ENCODE data around the gene ADAT1. TPM values are rescaled to one million over a fixed set of nuclear protein-coding genes. Genes with fewer than 3 reads are reported as not detected.

The ADAT1 gene
- total and polyA plus RNA-seq, 5 donors from 2014 or later = 40.1 to 98.7 (median 55.7) TPM

- Histone ChIP-seq H3K4me1 (ENCODE audit: control insufficient read depth, insufficient read depth, low read length, poor library complexity, severe bottlenecking) (peaks cover 16% of the 10 kb centered on the region), H3K4me3 (ENCODE audit: low read depth, low read length) (peak overlapping the region; percentile 72), H3K27me3 (ENCODE audit: control insufficient read depth, insufficient read depth, low read length) (peaks cover 11% of the 10 kb centered on the region), H3K27ac (ENCODE audit: insufficient read depth, low read length, poor library complexity, severe bottlenecking) (peak overlapping the region; percentile 84), H3K9me3 (ENCODE audit: control insufficient read depth in 2 of 2, low read length in 2 of 2) (no peaks in the 10 kb centered on the region), H3K36me3 (ENCODE audit: control insufficient read depth, insufficient read depth, low read length) (no peaks in the 10 kb centered on the region)
- Mint-ChIP-seq H3K4me3 (peak overlapping the region; percentile 79 to 89 (median 85)), H3K36me3 (no peaks in the 10 kb centered on the region), H3K9me3 (no peaks in the 10 kb centered on the region), H3K4me1 (peaks cover 2 to 14% (median 8%) of the 10 kb centered on the region in 4 donors), H3K27ac (peak overlapping the region; percentile 72 to 85 (median 83)), H3K27me3 (peaks cover 24% of the 10 kb centered on the region)
- no peak for DNase-seq
- ATAC-seq (ENCODE audit: low read depth in 2 of 2) = no peak
Observed at GRCh38 chr16:75556431-75556950, 66.6 kb downstream of the ADAT1 start.

GRCh38 chr16:75555707-75556430 is 67.2 kb downstream of the ADAT1 start, which contains the start of gene TMEM231:
TMEM231 (minus strand) TSS chr16:75556252; CDS start chr16:75556209, 43 bp downstream.
- H3K4me3 Mint-ChIP-seq = peak within 1 kb of the TSS; percentile 79 to 89 (median 85)
- Histone ChIP-seq H3K4me3 (ENCODE audit: low read depth, low read length) (peak within 1 kb of the TSS; percentile 72), H3K4me1 (ENCODE audit: control insufficient read depth, insufficient read depth, low read length, poor library complexity, severe bottlenecking) (peaks cover 16% of the 10 kb centered on the region), H3K27ac (ENCODE audit: insufficient read depth, low read length, poor library complexity, severe bottlenecking) (peak within 1 kb of the TSS; percentile 84), H3K9me3 (ENCODE audit: control insufficient read depth in 2 of 2, low read length in 2 of 2) (no peaks in the 10 kb centered on the region), H3K27me3 (ENCODE audit: control insufficient read depth, insufficient read depth, low read length) (peaks cover 9% of the 10 kb centered on the region), H3K36me3 (ENCODE audit: control insufficient read depth, insufficient read depth, low read length) (no peaks in the 10 kb centered on the region)
- peaks cover 2 to 14% (median 8%) of the 10 kb centered on the region in 4 donors for H3K4me1 Mint-ChIP-seq
- DNase-seq (peak; percentile 94 to 97 (median 95)), ATAC-seq (ENCODE audit: low read depth in 2 of 2) (peak; percentile 98)
- H3K9me3 Mint-ChIP-seq = no peaks in the 10 kb centered on the region
- no peaks in the 10 kb centered on the region for H3K36me3 Mint-ChIP-seq
- H3K27me3 Mint-ChIP-seq = peaks cover 18% of the 10 kb centered on the region
- peak within 1 kb of the TSS; percentile 72 to 85 (median 83) for H3K27ac Mint-ChIP-seq

GRCh38 chr16:75555213-75555706 is 67.8 kb downstream of the ADAT1 start:
- Histone ChIP-seq H3K36me3 (ENCODE audit: control insufficient read depth, insufficient read depth, low read length) (no peaks in the 10 kb centered on the region), H3K27ac (ENCODE audit: insufficient read depth, low read length, poor library complexity, severe bottlenecking) (peak overlapping the region; percentile 84), H3K4me3 (ENCODE audit: low read depth, low read length) (peak overlapping the region; percentile 41), H3K4me1 (ENCODE audit: control insufficient read depth, insufficient read depth, low read length, poor library complexity, severe bottlenecking) (peaks cover 16% of the 10 kb centered on the region), H3K9me3 (ENCODE audit: control insufficient read depth in 2 of 2, low read length in 2 of 2) (no peaks in the 10 kb centered on the region), H3K27me3 (ENCODE audit: control insufficient read depth, insufficient read depth, low read length) (peaks cover 9% of the 10 kb centered on the region)
- DNase-seq (peak in 1 of 3 donors; percentile 10), ATAC-seq (ENCODE audit: low read depth in 2 of 2) (no peak)
- peak overlapping the region; percentile 79 to 89 (median 85) for H3K4me3 Mint-ChIP-seq
- peak overlapping the region; percentile 31 to 72 (median 52) for H3K27ac Mint-ChIP-seq
- H3K27me3 Mint-ChIP-seq = peaks cover 14% of the 10 kb centered on the region
- no peaks in the 10 kb centered on the region for H3K36me3 Mint-ChIP-seq
- peaks cover 2 to 14% (median 8%) of the 10 kb centered on the region in 4 donors for H3K4me1 Mint-ChIP-seq
- H3K9me3 Mint-ChIP-seq = no peaks in the 10 kb centered on the region

- Histone ChIP-seq H3K9me3 (ENCODE audit: control insufficient read depth in 2 of 2, low read length in 2 of 2) (no peaks in the 10 kb centered on the region), H3K27ac (ENCODE audit: insufficient read depth, low read length, poor library complexity, severe bottlenecking) (no peak overlapping the region), H3K27me3 (ENCODE audit: control insufficient read depth, insufficient read depth, low read length) (peaks cover 6% of the 10 kb centered on the region), H3K4me3 (ENCODE audit: low read depth, low read length) (no peak overlapping the region), H3K4me1 (ENCODE audit: control insufficient read depth, insufficient read depth, low read length, poor library complexity, severe bottlenecking) (peaks cover 16% of the 10 kb centered on the region), H3K36me3 (ENCODE audit: control insufficient read depth, insufficient read depth, low read length) (no peaks in the 10 kb centered on the region)
- DNase-seq (no peak), ATAC-seq (ENCODE audit: low read depth in 2 of 2) (no peak)
- peaks cover 14% of the 10 kb centered on the region for H3K27me3 Mint-ChIP-seq
- H3K36me3 Mint-ChIP-seq = no peaks in the 10 kb centered on the region
- no peaks in the 10 kb centered on the region for H3K9me3 Mint-ChIP-seq
- no peak overlapping the region for H3K27ac Mint-ChIP-seq
- peak overlapping the region in 1 of 4 donors; percentile 40 for H3K4me3 Mint-ChIP-seq
- H3K4me1 Mint-ChIP-seq = peaks cover 2 to 17% (median 8%) of the 10 kb centered on the region in 4 donors
Observed at GRCh38 chr16:75552951-75553350, 70.1 kb downstream of the ADAT1 start.

DNA sequence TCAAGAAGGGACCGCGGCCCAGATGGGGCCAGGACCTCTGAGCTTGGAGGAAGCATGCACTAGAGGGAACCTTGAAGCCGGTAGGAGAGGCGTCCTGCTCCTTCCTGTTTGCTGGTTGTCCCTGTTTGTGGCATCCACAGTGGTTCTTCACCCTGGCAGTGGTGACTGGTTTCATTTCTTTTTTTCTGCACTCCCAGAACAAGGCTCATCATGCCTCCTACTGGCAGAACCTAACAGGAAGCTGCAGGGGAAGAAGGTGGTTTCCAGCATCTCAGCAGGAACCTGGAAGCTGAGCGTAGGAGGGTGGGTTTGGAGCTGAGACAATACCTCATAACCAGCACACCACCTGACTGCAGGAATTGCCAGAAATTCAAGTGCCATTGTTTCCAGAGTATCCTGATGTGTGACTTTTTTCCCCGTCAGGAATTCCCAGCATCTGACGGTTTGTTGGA is 72.8 kb downstream of the ADAT1 start:
- peak in 1 of 3 donors; percentile 40 for DNase-seq
- H3K4me3 ChIP-seq (ENCODE audit: low read depth, low read length) = no peak overlapping the region
- Mint-ChIP-seq H3K27me3 (peaks cover 14% of the 10 kb centered on the region), H3K4me3 (no peak overlapping the region), H3K27ac (no peak overlapping the region), H3K36me3 (no peaks in the 10 kb centered on the region), H3K9me3 (peaks cover 0 to 2% (median 0%) of the 10 kb centered on the region in 7 donors), H3K4me1 (peaks cover 0 to 4% (median 0%) of the 10 kb centered on the region in 4 donors)
- no peak overlapping the region for H3K27ac ChIP-seq (ENCODE audit: insufficient read depth, low read length, poor library complexity, severe bottlenecking)
- H3K27me3 ChIP-seq (ENCODE audit: control insufficient read depth, insufficient read depth, low read length) = peaks cover 6% of the 10 kb centered on the region
- peaks cover 3% of the 10 kb centered on the region for H3K4me1 ChIP-seq (ENCODE audit: control insufficient read depth, insufficient read depth, low read length, poor library complexity, severe bottlenecking)
- ATAC-seq (ENCODE audit: low read depth in 2 of 2) = peak in 1 of 2 donors; percentile 16
- no peaks in the 10 kb centered on the region for H3K9me3 ChIP-seq (ENCODE audit: control insufficient read depth in 2 of 2, low read length in 2 of 2)
- no peaks in the 10 kb centered on the region for H3K36me3 ChIP-seq (ENCODE audit: control insufficient read depth, insufficient read depth, low read length)

Other genes with a start within 250 kb of the ADAT1 start
- gene CFDP1, start 189.8 kb downstream of the ADAT1 start, total RNA-seq = 41.7 TPM
- gene CFDP1, start 189.8 kb downstream of the ADAT1 start, polyA plus RNA-seq = 10 to 100 TPM; 32.0 to 63.8 (median 37.2) TPM
- gene TMEM170A, start 158.6 kb downstream of the ADAT1 start, total RNA-seq = 45.1 TPM
- 10 to 100 TPM; 34.8 to 41.0 (median 38.1) TPM for gene TMEM170A, start 158.6 kb downstream of the ADAT1 start, polyA plus RNA-seq
- gene CHST6, start 127.8 kb downstream of the ADAT1 start, total RNA-seq = not detected
- gene CHST6, start 127.8 kb downstream of the ADAT1 start, polyA plus RNA-seq = not detected
- gene CHST5, start 87.2 kb downstream of the ADAT1 start, total RNA-seq = not detected
- not detected for gene CHST5, start 87.2 kb downstream of the ADAT1 start, polyA plus RNA-seq
- gene TMEM231, start 67.0 kb downstream of the ADAT1 start, total RNA-seq = 0.72 TPM
- gene TMEM231, start 67.0 kb downstream of the ADAT1 start, polyA plus RNA-seq = 1 to 10 TPM in 2 of 4 donors, under 1 TPM in 2; 0.64 to 2.6 (median 1.3) TPM
- gene GABARAPL2, start 56.9 kb downstream of the ADAT1 start, total RNA-seq = 81.3 TPM
- gene GABARAPL2, start 56.9 kb downstream of the ADAT1 start, polyA plus RNA-seq = 100 to 1,000 TPM; 293 to 354 (median 316) TPM
- gene KARS1, start 24.4 kb upstream of the ADAT1 start, total RNA-seq = 130 TPM
- 100 to 1,000 TPM; 186 to 237 (median 209) TPM for gene KARS1, start 24.4 kb upstream of the ADAT1 start, polyA plus RNA-seq
- gene TERF2IP, start 24.5 kb upstream of the ADAT1 start, total RNA-seq = 133 TPM
- 100 to 1,000 TPM; 133 to 204 (median 162) TPM for gene TERF2IP, start 24.5 kb upstream of the ADAT1 start, polyA plus RNA-seq
- not detected for gene CPHXL2, start 53.7 kb upstream of the ADAT1 start, total RNA-seq
- not detected for gene CPHXL2, start 53.7 kb upstream of the ADAT1 start, polyA plus RNA-seq
- gene DUXB, start 78.2 kb upstream of the ADAT1 start, total RNA-seq = not detected
- not detected for gene DUXB, start 78.2 kb upstream of the ADAT1 start, polyA plus RNA-seq
- not detected for gene CPHXL, start 103.2 kb upstream of the ADAT1 start, total RNA-seq
- gene CPHXL, start 103.2 kb upstream of the ADAT1 start, polyA plus RNA-seq = not detected

Data from CD4-positive, CD25-positive, alpha-beta regulatory T cell (primary cell).